GM23338 (cell line): ENCODE measurements around the gene SEMA4F. TPM values are rescaled to one million over a fixed set of nuclear protein-coding genes. Genes with fewer than 3 reads are reported as not detected.

Experiments
- ATAC-seq: fragments of 200-7000 bp; cut with Tn5 transposase; 3 replicates; pipeline ENCODE4 v1.9.1; 2020
- DNase-seq: peaks from one replicate; pipeline ENCODE4 v3.0.0-alpha.2; 2015; ENCODE audit warnings: low spot score
- H2AFZ ChIP-seq: fragments of 200-600 bp; sonication (generic); 2 replicates; pipeline ENCODE4 v1.8.0; 2016; ENCODE audit warnings: antibody characterized with exemption, mild to moderate bottlenecking, moderate library complexity
- H3F3A ChIP-seq: fragments of 200-600 bp; sonication (generic); replicated peaks from 2 replicates; pipeline ENCODE4 v1.8.0; 2017; ENCODE audit warnings: antibody characterized with exemption, mixed run types, low read depth
- H3K27ac ChIP-seq: fragments of 200-600 bp; sonication (generic); 2 replicates; pipeline ENCODE4 v1.6.1; 2016; ENCODE audit warnings: low read depth
- H3K27me3 ChIP-seq: fragments of 200-600 bp; sonication (generic); 2 replicates; pipeline ENCODE4 v1.8.0; 2016; ENCODE audit warnings: mild to moderate bottlenecking, mixed run types, moderate library complexity; ENCODE audit not compliant: insufficient read depth
- H3K36me3 ChIP-seq: fragments of 200-600 bp; sonication (generic); 2 replicates; pipeline ENCODE4 v1.8.0; 2016; ENCODE audit warnings: mild to moderate bottlenecking; ENCODE audit not compliant: insufficient read depth
- H3K4me1 ChIP-seq: fragments of 200-600 bp; sonication (generic); 2 replicates; pipeline ENCODE4 v1.8.0; 2016; ENCODE audit warnings: mild to moderate bottlenecking, moderate library complexity; ENCODE audit not compliant: insufficient read depth
- H3K4me2 ChIP-seq: fragments of 200-600 bp; sonication (generic); 2 replicates; pipeline ENCODE4 v1.7.1; 2017; ENCODE audit warnings: mixed run types
- H3K4me3 ChIP-seq: fragments of 200-600 bp; sonication (generic); 2 replicates; pipeline ENCODE4 v1.6.1; 2016; ENCODE audit warnings: mixed run types
- H3K79me2 ChIP-seq: fragments of 200-600 bp; sonication (generic); replicated peaks from 2 replicates; pipeline ENCODE4 v1.8.0; 2017; ENCODE audit warnings: mild to moderate bottlenecking; ENCODE audit not compliant: insufficient read depth
- H3K9me2 ChIP-seq: fragments of 200-600 bp; sonication (generic); 2 replicates; pipeline ENCODE4 v1.8.0; 2017; ENCODE audit not compliant: insufficient read depth
- H4K20me1 ChIP-seq: fragments of 200-600 bp; sonication (generic); replicated peaks from 2 replicates; pipeline ENCODE4 v1.8.0; 2017; ENCODE audit warnings: mild to moderate bottlenecking; ENCODE audit not compliant: insufficient read depth
- H3K27ac Mint-ChIP-seq: 2 replicates; pipeline ENCODE4 v1.8.0; 2020; ENCODE audit warnings: inconsistent platforms, mild to moderate bottlenecking, moderate library complexity, mixed read lengths
- H3K27me3 Mint-ChIP-seq: 3 replicates; pipeline ENCODE4 v1.8.0; 2022; ENCODE audit warnings: low read depth, mild to moderate bottlenecking, moderate library complexity, mixed read lengths, inconsistent platforms; ENCODE audit not compliant: insufficient read depth, poor library complexity
- H3K36me3 Mint-ChIP-seq: 3 replicates; pipeline ENCODE4 v1.8.0; 2021; ENCODE audit warnings: low read depth, mild to moderate bottlenecking, inconsistent platforms, moderate library complexity, mixed read lengths
- H3K4me1 Mint-ChIP-seq: 3 replicates; pipeline ENCODE4 v1.8.0; 2020; ENCODE audit warnings: mild to moderate bottlenecking, inconsistent platforms, mixed read lengths
- H3K4me3 Mint-ChIP-seq: 3 replicates; pipeline ENCODE4 v1.8.0; 2021; ENCODE audit warnings: moderate library complexity, mild to moderate bottlenecking, inconsistent platforms, mixed read lengths
- H3K9me3 Mint-ChIP-seq: 3 replicates; pipeline ENCODE4 v1.8.0; 2020; ENCODE audit warnings: moderate library complexity, mild to moderate bottlenecking, inconsistent platforms, mixed read lengths
- JUNB ChIP-seq: IDR thresholded peaks from one replicate; pipeline ENCODE4 v1.6.1; 2016; ENCODE audit warnings: antibody characterized with exemption; ENCODE audit not compliant: unreplicated experiment
- NANOG ChIP-seq: IDR thresholded peaks from 2 replicates; pipeline ENCODE4 v1.6.1; 2016; ENCODE audit warnings: antibody characterized with exemption, borderline replicate concordance
- POLR2AphosphoS5 ChIP-seq: IDR thresholded peaks from 2 replicates; pipeline ENCODE4 v1.6.1; 2016; ENCODE audit warnings: antibody characterized with exemption, low read depth
- ZNF114 ChIP-seq: fragments of 250-450 bp; sonication (Bioruptor Pico); IDR thresholded peaks from 2 replicates; pipeline ENCODE4 v1.5.0; 2020; ENCODE audit warnings: mild to moderate bottlenecking, moderate library complexity
- polyA plus RNA-seq: library from polyadenylated mRNA; unstranded; fragments of >200 nt; fragmentation: Nextera tagmentation; extraction: Ambion mirVana; gene quantifications from 2 replicates; pipeline ENCODE4 v1.2.1, GENCODE V29; 2016
- total RNA-seq: library from RNA; depleted of rRNA; stranded (reverse); fragments of >200 nt; shearing (Covaris generic); gene quantifications from 2 replicates; pipeline ENCODE4 v1.2.3, GENCODE V29; 2014
- TF ChIP-seq, protein P1 (sequence below), 2 experiments: fragments of 200-600 bp in 1 of 2; sonication (generic) in 1 of 2; conservative IDR thresholded peaks; 2 replicates each; pipeline versions ENCODE4 v1.5.1 to v1.6.1; 2016 to 2017; ENCODE audit warnings: antibody characterized with exemption in 2 of 2, low read depth in 2 of 2, mild to moderate bottlenecking in 2 of 2, moderate library complexity in 1 of 2
- TF ChIP-seq, protein P2 (sequence below): IDR thresholded peaks from one replicate; pipeline ENCODE4 v1.6.1; 2018; ENCODE audit warnings: antibody characterized with exemption; ENCODE audit not compliant: unreplicated experiment
- TF ChIP-seq, protein P3 (sequence below): IDR thresholded peaks from 2 replicates; pipeline ENCODE4 v1.6.1; 2016; ENCODE audit warnings: antibody characterized with exemption

SEMA4F gene
- total and polyA plus RNA-seq, 2 experiments from 2014 or later: 2.2 to 3.2 TPM

DNA sequence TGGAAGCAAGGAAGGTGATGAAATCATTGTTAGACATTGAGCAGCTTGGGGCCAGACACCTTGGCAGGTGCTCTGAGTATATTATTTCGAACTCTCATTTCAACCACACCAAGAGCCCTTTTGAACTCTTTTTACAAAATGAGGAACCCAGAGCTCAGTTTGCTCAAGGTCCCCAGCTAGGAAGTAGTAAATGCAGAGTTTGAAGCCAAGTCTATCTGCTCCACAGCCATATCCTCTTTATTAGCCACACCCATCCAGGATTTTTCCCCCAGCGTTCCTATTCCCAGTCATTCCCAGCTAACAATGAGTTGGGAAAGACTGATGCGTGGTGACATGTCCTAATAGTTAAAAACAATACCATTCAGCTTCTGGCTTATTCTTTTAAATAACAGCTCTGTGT is 40.2 kb downstream of the SEMA4F start:
- Histone ChIP-seq H3K9me2 (peaks cover 14% of the 10 kb centered on the region; the same call in 1 of the 2 replicates), H3F3A (no peaks in the 10 kb centered on the region), H3K4me3 (no peak overlapping the region), H2AFZ (no peak overlapping the region), H3K4me1 (no peaks in the 10 kb centered on the region), H3K4me2 (no peak overlapping the region), H4K20me1 (no peaks in the 10 kb centered on the region), H3K36me3 (no peaks in the 10 kb centered on the region), H3K27ac (no peak overlapping the region), H3K79me2 (no peaks in the 10 kb centered on the region), H3K27me3 (no peaks in the 10 kb centered on the region)
- H3K36me3 Mint-ChIP-seq: no peaks in the 10 kb centered on the region
- TF ChIP-seq NANOG (no peak), JUNB (no peak)
- TF ChIP-seq, protein P1, sequence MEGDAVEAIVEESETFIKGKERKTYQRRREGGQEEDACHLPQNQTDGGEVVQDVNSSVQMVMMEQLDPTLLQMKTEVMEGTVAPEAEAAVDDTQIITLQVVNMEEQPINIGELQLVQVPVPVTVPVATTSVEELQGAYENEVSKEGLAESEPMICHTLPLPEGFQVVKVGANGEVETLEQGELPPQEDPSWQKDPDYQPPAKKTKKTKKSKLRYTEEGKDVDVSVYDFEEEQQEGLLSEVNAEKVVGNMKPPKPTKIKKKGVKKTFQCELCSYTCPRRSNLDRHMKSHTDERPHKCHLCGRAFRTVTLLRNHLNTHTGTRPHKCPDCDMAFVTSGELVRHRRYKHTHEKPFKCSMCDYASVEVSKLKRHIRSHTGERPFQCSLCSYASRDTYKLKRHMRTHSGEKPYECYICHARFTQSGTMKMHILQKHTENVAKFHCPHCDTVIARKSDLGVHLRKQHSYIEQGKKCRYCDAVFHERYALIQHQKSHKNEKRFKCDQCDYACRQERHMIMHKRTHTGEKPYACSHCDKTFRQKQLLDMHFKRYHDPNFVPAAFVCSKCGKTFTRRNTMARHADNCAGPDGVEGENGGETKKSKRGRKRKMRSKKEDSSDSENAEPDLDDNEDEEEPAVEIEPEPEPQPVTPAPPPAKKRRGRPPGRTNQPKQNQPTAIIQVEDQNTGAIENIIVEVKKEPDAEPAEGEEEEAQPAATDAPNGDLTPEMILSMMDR (conservative IDR thresholded peaks at IDR 0.05; ENCODE audit: low read depth in 2 of 2): no peak
- TF ChIP-seq, protein P2, sequence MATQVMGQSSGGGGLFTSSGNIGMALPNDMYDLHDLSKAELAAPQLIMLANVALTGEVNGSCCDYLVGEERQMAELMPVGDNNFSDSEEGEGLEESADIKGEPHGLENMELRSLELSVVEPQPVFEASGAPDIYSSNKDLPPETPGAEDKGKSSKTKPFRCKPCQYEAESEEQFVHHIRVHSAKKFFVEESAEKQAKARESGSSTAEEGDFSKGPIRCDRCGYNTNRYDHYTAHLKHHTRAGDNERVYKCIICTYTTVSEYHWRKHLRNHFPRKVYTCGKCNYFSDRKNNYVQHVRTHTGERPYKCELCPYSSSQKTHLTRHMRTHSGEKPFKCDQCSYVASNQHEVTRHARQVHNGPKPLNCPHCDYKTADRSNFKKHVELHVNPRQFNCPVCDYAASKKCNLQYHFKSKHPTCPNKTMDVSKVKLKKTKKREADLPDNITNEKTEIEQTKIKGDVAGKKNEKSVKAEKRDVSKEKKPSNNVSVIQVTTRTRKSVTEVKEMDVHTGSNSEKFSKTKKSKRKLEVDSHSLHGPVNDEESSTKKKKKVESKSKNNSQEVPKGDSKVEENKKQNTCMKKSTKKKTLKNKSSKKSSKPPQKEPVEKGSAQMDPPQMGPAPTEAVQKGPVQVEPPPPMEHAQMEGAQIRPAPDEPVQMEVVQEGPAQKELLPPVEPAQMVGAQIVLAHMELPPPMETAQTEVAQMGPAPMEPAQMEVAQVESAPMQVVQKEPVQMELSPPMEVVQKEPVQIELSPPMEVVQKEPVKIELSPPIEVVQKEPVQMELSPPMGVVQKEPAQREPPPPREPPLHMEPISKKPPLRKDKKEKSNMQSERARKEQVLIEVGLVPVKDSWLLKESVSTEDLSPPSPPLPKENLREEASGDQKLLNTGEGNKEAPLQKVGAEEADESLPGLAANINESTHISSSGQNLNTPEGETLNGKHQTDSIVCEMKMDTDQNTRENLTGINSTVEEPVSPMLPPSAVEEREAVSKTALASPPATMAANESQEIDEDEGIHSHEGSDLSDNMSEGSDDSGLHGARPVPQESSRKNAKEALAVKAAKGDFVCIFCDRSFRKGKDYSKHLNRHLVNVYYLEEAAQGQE: no peak
- no peak overlapping the region for H3K27ac Mint-ChIP-seq
- peaks cover 4% of the 10 kb centered on the region for H3K27me3 Mint-ChIP-seq
- H3K9me3 Mint-ChIP-seq: no peaks in the 10 kb centered on the region
- no peak for ATAC-seq
- H3K4me1 Mint-ChIP-seq: no peaks in the 10 kb centered on the region
- no peak for DNase-seq
- H3K4me3 Mint-ChIP-seq: no peak overlapping the region

DNA sequence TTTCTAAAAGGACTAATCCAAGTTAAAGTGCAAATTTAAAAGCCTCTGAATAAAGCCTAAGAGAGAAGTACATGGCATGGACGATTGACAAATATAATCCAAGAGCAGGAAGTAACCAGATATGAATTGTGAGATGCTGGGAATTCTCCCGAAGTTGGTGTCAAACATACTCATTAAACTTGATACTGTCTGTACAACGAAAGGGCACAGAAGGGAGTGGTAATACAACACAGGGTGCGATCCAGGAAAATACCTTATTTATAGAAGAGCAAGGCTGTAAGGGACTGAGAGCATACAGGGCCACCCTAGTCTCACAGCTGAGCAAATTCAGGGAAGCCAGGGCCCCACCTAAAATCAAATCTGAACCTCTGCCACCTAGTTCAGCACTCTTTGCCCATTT is 41.6 kb downstream of the SEMA4F start:
- Histone ChIP-seq H3K4me2 (no peak overlapping the region), H3K27me3 (no peaks in the 10 kb centered on the region), H4K20me1 (no peaks in the 10 kb centered on the region), H3K27ac (no peak overlapping the region), H3K4me1 (no peaks in the 10 kb centered on the region), H3K4me3 (no peak overlapping the region), H3K79me2 (no peaks in the 10 kb centered on the region), H3K9me2 (peaks cover 27% of the 10 kb centered on the region), H3K36me3 (no peaks in the 10 kb centered on the region), H2AFZ (no peak overlapping the region), H3F3A (no peaks in the 10 kb centered on the region)
- DNase-seq (no peak), ATAC-seq (no peak)
- H3K9me3 Mint-ChIP-seq: no peaks in the 10 kb centered on the region
- H3K4me3 Mint-ChIP-seq: no peak overlapping the region
- H3K4me1 Mint-ChIP-seq: no peaks in the 10 kb centered on the region
- TF ChIP-seq, protein P3, sequence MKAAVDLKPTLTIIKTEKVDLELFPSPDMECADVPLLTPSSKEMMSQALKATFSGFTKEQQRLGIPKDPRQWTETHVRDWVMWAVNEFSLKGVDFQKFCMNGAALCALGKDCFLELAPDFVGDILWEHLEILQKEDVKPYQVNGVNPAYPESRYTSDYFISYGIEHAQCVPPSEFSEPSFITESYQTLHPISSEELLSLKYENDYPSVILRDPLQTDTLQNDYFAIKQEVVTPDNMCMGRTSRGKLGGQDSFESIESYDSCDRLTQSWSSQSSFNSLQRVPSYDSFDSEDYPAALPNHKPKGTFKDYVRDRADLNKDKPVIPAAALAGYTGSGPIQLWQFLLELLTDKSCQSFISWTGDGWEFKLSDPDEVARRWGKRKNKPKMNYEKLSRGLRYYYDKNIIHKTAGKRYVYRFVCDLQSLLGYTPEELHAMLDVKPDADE: no peak
- no peak for TF ChIP-seq ZNF114
- TF ChIP-seq POLR2AphosphoS5: no peak
- no peak overlapping the region for H3K27ac Mint-ChIP-seq
- H3K27me3 Mint-ChIP-seq: peaks cover 8% of the 10 kb centered on the region
- H3K36me3 Mint-ChIP-seq: no peaks in the 10 kb centered on the region
